Glomerular visceral epithelial cell (primary cell): Measurements from ENCODE around the gene SIGLEC14.
"Not testable (repeated sequence)": the region's sequence is repeated elsewhere in the genome, so short reads cannot be mapped to it uniquely, and the experiment has no call there.

Experiments
- DNase-seq: peaks from one replicate; pipeline ENCODE4 v3.0.0-alpha.2; 2016; ENCODE audit errors: extremely low spot score

SIGLEC14 gene

GRCh38 chr19:51646730-51647129 is at the start of gene SIGLEC14:
SIGLEC14 (minus strand) TSS chr19:51646825; CDS start chr19:51646759, 66 bp downstream.
- DNase-seq: not testable (repeated sequence)

DNA sequence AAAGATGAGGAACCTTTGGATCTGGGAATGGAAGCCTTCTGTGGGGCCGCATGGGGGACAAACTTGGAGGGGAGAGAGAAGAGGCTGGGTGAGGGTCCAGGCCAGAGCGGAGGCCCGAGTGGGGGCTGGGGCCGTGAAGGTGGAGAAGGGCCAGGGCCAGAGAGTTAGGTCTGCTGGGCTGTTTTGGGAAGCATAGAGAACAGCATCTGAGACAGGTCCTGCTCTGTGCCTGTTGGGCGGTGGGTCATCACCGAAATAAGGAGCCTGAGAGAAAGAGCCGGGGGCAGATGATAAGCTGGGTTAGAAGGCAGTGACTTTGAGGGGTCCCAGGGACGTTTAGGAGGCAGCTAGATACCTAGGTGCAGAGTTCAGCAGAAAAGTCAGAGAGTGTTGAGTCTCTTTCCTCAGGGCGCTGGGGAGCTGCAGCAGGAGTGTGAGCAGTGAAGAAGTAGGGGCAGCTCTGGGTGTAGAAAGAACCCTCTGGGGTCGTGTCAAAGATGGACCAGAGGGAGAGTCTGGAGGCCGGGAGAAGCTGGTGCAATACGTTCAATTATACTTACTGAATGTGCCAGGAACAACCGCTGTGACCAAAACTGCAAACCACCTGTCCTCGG is 49.2 kb upstream of the SIGLEC14 start:
- DNase-seq: no peak

GRCh38 chr19:51695088-51695487 is 48.5 kb upstream of the SIGLEC14 start:
- DNase-seq: no peak

- no peak for DNase-seq
Observed at GRCh38 chr19:51694318-51695085, 47.9 kb upstream of the SIGLEC14 start.

DNA sequence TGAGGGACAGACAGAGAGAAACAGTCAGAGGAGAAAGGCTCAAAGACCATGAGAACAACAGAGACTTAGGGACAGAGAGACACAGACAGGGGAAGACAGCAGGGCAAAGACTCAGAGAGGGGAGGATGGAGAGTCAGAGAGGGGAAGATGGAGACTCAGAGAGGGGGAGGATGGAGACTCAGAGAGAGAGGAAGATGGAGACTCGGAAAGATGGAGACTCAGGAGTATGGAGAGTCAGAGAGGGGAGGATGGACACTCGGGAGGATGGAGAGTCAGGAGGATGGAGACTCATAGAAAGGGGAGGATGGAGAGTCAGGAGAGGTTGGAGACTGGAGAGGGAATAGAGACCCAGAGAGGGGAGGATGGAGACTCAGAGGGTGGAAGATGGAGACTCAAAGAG is 47.2 kb upstream of the SIGLEC14 start:
- DNase-seq: no peak

DNA sequence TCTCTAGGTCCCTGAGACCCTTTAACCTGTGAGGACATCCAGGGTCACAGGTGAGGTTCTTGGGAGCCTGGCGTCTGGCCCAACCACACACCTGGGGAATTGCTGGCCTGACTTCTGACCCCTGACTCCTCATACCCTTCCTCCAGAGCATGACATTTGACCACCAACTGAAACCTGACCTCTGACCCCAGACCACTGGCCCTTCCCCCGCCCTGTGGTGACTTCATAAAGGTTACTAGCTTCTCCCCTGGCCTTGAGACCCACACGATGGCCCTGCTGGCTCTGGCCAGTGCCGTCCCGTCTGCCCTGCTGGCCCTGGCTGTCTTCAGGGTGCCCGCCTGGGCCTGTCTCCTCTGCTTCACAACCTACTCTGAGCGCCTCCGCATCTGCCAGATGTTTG is 46.6 kb upstream of the SIGLEC14 start, which contains the start of gene SPACA6:
Gene SPACA6, plus strand, starts transcription at position 71 of the 400 bp plus-strand sequence. Its CDS starts 197 bp downstream, at position 268.
- no peak for DNase-seq

DNA sequence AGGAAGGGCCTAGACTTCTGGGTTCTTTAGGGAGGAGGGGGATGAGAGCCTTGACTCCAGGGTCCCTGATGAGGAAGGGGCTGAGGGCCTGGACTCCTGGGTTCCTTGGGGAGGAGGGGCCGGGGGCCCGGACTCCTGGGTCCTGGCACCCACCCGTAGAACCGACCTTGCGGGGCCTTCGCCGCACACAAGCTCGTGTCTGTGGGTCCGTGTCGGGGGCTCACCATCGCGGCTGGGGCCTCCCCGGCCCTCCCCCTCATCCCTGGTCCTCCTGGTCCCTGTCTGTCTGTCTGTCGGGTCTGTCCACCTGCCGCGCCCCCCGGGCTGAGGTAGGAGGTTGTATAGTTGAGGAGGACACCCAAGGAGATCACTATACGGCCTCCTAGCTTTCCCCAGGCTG is 45.8 kb upstream of the SIGLEC14 start:
- DNase-seq: no peak

DNA sequence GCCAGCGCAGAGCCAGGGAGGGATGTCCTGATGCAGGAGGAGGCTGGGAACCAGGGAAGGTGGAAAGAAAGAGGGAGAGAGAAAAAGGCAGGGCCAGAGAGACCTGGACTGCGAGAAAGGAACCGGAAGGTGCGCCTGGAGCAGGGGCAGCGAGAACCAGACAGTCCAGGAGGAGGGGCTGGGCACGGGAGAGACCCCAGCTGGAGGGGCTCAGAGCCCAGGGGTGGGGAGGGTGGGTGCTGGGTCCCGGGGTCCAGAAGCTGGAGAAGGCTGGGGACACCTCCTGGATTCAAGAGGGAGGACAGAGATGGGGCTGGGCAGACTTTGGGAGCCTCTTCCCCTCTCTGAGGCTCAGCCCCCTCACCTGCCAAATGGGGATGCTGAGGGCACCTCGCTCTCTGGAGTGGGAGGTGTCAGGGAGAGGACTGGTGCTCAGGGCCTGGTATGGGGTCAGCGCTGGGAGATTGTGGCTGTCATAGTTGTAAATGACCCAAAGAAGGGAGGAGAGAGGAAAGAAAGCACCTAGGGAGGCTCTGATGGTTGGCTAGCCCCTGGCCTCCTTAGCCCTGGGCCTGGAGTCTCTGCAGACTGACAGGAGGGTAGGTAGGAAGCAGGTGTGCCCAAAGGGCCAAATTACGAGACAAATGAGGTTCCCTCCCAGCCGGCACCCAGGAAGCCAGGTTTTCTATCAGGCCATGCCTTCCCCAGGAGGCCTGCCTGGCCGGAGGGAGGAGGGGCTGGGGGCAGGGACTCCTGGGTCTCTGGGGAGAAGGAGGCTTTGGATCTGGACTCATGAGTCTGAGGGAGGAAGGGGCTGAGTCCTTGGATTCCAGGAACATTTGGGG is 45.2 kb upstream of the SIGLEC14 start:
- DNase-seq: no peak

DNA sequence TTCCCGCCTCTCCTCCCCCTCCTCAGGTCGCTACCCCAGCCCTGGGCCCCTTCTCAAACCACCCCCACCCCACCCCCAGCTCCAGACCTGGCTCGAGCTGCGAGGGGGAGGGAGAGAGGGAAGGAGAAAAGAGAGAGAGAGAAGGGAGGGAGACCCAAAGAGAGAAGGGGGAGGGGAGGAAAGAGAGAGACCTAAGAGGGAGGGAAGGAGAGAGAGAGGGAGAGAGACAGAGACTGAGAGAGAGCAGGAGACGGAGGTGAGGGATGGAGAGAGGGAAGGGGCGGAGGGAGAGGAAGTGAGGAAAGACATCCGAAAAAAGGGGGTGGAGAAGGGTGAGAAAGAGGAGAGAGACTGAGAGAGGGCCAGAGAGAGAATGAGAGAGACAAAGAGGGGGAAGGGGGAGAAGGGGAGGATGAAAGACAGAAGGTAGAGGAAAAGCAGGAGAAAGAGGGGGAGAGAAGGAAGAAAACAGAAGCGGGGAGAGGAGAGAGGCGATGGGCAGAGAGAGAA is 44.5 kb upstream of the SIGLEC14 start:
- DNase-seq: no peak

DNA sequence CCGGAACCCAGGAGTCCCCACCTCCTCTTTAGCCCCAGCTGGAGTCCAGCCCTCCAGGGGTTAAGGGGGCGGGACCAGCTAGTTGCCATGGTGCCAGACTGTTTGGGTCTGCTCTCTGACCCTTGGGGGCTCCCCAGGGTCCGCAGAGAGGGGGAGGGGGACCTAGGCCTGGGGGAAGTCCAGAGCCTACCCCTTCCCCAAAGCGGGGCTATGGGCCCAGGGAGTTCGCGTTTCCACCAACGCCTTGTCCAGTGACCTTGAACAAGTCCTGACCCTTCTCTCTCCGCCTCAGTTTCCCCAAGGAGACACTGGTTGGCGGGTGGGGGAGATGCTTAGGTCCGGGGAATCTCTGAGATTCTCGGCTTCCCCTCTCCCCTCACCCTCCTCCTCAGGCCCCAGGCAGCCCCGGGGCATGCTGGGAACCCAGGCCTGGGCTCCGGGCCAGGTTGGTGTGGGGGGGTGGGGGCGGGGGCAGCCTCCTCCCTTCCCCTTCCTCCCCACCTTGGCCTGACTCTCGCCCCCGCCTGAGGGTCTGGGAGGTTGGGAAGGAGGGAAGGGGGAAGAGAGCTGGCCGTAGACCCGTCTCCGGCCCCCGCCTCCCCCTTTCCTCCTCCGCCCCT is 43.9 kb upstream of the SIGLEC14 start:
- peak; percentile 81 for DNase-seq

- DNase-seq: no peak
Observed at GRCh38 chr19:51689751-51690453, 43.3 kb upstream of the SIGLEC14 start.

GRCh38 chr19:51688671-51689571 is 42.3 kb upstream of the SIGLEC14 start:
- DNase-seq: peak; percentile 97

GRCh38 chr19:51687791-51688670 is 41.4 kb upstream of the SIGLEC14 start:
- peak; percentile 80 for DNase-seq

DNA sequence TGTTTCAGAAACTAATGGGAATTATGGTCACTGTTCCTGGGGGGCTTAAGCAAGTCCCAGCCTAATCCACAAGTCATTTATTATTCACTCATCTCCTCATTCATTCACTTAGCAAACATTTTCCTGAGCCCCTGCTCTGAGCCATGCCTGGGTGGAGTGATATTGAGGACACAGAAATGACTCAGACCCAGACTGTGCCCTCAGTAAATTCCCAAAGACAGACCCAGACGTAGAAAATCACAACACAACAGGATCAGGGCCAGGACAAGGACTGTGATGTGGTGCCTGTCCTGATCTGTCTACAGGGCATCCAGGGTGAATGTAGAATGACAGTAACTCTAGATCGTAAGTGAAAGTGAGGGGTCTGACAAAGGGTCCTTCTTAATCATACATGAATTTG is 39.5 kb upstream of the SIGLEC14 start:
- DNase-seq: no peak

GRCh38 chr19:51681286-51681941 is 34.8 kb upstream of the SIGLEC14 start:
- no peak for DNase-seq

- no peak for DNase-seq
Observed at GRCh38 chr19:51680474-51680873, 33.8 kb upstream of the SIGLEC14 start.

DNA sequence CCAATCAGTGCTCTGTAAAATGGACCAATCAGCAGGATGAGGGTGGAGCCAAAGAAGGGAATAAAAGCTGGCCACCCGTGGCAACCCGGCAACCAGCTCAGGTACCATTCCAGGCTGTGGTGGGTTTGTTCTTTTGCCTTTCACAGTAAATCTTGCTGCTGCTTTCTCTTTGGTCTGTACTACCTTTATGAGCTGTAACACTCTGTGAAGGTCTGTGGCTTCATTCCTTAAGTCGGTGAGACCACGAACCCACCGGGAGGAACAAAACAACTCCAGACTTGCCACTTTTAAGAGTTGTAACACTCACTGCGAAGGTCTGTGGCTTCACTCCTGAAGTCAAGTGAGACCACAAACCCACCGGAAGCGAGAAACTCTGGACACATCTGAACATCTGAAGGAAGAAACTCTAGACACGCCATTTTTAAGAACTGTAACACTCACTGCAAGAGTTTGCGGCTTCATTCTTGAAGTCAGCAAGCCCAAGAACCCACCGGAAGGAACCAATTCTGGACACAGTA is 30.0 kb upstream of the SIGLEC14 start:
- DNase-seq: no peak

DNA sequence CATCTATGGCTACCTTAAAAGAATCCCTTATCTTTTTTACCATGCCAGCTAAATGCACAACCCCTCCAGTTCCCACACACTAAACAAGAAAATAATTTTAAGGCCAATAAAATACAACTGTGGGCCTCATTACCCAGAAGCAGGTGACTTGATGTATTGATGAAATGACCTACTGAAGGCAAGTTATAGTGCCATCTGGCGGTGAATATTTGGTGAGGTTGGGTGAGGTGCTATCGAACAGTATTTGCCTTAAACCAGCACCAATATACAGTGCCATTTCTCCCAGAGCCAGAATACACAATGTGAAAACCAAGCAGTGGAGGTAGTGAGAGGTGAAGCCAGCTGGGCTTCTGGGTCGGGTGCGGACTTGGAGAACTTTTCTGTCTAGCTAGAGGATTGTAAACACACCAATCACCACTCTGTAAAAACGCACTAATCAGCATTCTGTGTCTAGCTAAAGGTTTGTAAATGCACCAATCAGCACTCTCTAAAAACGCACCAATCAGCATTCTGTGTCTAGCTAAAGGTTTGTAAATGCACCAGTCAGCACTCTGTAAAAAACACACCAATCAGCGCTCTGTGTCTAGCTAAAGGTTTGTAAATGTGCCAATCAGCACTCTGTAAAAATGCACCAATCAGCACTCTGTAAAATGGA is 29.4 kb upstream of the SIGLEC14 start:
- peak; percentile 21 for DNase-seq
